ENCODE data around the gene GDI2. TPM values are rescaled to one million over a fixed set of nuclear protein-coding genes. Genes with fewer than 3 reads are reported as not detected.
A peak's percentile ranks its signal among the peaks of the same experiment; 100 is the strongest.

Gene GDI2
- total RNA-seq, 2 experiments from 2014 or later, result 187 to 194 TPM

DNA sequence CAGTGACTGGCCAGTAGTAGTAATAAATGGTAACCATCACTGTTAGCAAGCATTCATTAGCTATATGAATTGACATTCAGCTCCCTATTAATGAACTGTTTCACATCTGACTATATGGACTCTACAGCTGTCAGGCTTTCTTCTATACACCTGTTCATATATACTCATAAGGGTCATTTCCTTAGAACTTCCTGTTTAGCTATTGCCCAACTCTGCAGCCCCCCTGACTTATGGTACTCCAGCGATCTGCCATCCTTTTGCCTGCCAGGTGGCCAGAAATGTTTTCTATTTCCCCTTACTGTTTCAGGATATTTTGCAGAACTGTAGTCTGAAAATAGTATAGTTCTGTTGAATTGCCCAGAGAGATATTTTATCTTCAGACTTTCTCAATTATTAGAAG is 72.0 kb downstream of the GDI2 start:
- POLR2A ChIA-PET, result no interaction called here
- peaks cover 4% of the 10 kb centered on the region for H3K4me1 Mint-ChIP-seq
- H3K4me3 Mint-ChIP-seq, result no peak overlapping the region
- H3K27me3 Mint-ChIP-seq, result no peaks in the 10 kb centered on the region
- H3K9me3 Mint-ChIP-seq, result no peaks in the 10 kb centered on the region
- no peak overlapping the region for H3K27ac Mint-ChIP-seq
- DNase-seq (no peak), ATAC-seq (ENCODE audit: low read depth) (no peak)
- peaks cover 34% of the 10 kb centered on the region for H3K36me3 Mint-ChIP-seq

- no peaks in the 10 kb centered on the region for H3K9me3 Mint-ChIP-seq
- ATAC-seq (ENCODE audit: low read depth) (no peak), DNase-seq (no peak)
- H3K27me3 Mint-ChIP-seq, result no peaks in the 10 kb centered on the region
- H3K4me1 Mint-ChIP-seq, result peaks cover 16% of the 10 kb centered on the region
- H3K4me3 Mint-ChIP-seq, result no peak overlapping the region
- POLR2A ChIA-PET, result no interaction called here
- peaks cover 34% of the 10 kb centered on the region for H3K36me3 Mint-ChIP-seq
- no peak overlapping the region for H3K27ac Mint-ChIP-seq
Measured at GRCh38 chr10:5738427-5738826, 74.8 kb downstream of the GDI2 start.

GRCh38 chr10:5737352-5737751 is 75.9 kb downstream of the GDI2 start:
- POLR2A ChIA-PET, result no interaction called here
- DNase-seq (no peak), ATAC-seq (ENCODE audit: low read depth) (no peak)
- Mint-ChIP-seq H3K4me3 (no peak overlapping the region), H3K27ac (peak overlapping the region; percentile 31), H3K27me3 (no peaks in the 10 kb centered on the region), H3K4me1 (peaks cover 16% of the 10 kb centered on the region), H3K9me3 (no peaks in the 10 kb centered on the region), H3K36me3 (peaks cover 38% of the 10 kb centered on the region)

- ATAC-seq (ENCODE audit: low read depth) (no peak), DNase-seq (no peak)
- H3K27ac Mint-ChIP-seq, result no peak overlapping the region
- peaks cover 38% of the 10 kb centered on the region for H3K36me3 Mint-ChIP-seq
- peaks cover 19% of the 10 kb centered on the region for H3K4me1 Mint-ChIP-seq
- no peaks in the 10 kb centered on the region for H3K9me3 Mint-ChIP-seq
- POLR2A ChIA-PET, result no interaction called here
- no peak overlapping the region for H3K4me3 Mint-ChIP-seq
- H3K27me3 Mint-ChIP-seq, result no peaks in the 10 kb centered on the region
Measured at GRCh38 chr10:5736591-5736990, 76.6 kb downstream of the GDI2 start.

GRCh38 chr10:5735119-5735518 is 78.1 kb downstream of the GDI2 start:
- DNase-seq (no peak), ATAC-seq (ENCODE audit: low read depth) (no peak)
- no peak overlapping the region for H3K27ac Mint-ChIP-seq
- POLR2A ChIA-PET, result interaction anchor here (0.7 kb wide), 1 partner anchor 1665 kb away, joined by 7 read pairs; no protein-coding TSS in a partner anchor
- no peaks in the 10 kb centered on the region for H3K27me3 Mint-ChIP-seq
- peaks cover 28% of the 10 kb centered on the region for H3K4me1 Mint-ChIP-seq
- H3K4me3 Mint-ChIP-seq, result no peak overlapping the region
- H3K9me3 Mint-ChIP-seq, result no peaks in the 10 kb centered on the region
- peaks cover 34% of the 10 kb centered on the region for H3K36me3 Mint-ChIP-seq

GRCh38 chr10:5732141-5732540 is 81.1 kb downstream of the GDI2 start:
- Mint-ChIP-seq H3K27me3 (no peaks in the 10 kb centered on the region), H3K27ac (no peak overlapping the region), H3K9me3 (no peaks in the 10 kb centered on the region), H3K4me1 (peaks cover 29% of the 10 kb centered on the region), H3K4me3 (no peak overlapping the region), H3K36me3 (peaks cover 33% of the 10 kb centered on the region)
- POLR2A ChIA-PET, result no interaction called here
- DNase-seq (no peak), ATAC-seq (ENCODE audit: low read depth) (no peak)

DNA sequence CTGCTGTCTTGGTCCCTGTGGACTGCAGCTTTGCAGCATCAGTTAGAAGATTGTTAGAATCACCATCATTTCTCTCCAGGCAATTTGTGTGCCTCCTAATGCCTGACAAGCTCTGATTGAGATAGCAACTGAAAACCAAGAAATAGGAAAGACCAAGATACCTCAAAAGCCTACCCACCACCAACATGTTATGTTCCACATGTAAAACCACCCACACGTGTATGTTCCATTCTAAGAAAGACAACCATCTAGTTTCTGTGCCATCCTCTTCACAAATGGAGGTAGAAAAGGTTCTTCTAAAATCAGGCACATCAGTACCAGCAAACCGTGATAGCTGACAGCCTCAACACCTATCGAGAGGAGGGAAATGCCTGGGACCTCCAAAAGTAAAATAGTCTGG is 81.7 kb downstream of the GDI2 start:
- Mint-ChIP-seq H3K4me3 (peak overlapping the region; percentile 13), H3K9me3 (no peaks in the 10 kb centered on the region), H3K27me3 (no peaks in the 10 kb centered on the region), H3K36me3 (peaks cover 34% of the 10 kb centered on the region), H3K27ac (peak overlapping the region; percentile 63), H3K4me1 (peaks cover 29% of the 10 kb centered on the region)
- DNase-seq, result no peak
- no peak for ATAC-seq (ENCODE audit: low read depth)
- POLR2A ChIA-PET, result no interaction called here

DNA sequence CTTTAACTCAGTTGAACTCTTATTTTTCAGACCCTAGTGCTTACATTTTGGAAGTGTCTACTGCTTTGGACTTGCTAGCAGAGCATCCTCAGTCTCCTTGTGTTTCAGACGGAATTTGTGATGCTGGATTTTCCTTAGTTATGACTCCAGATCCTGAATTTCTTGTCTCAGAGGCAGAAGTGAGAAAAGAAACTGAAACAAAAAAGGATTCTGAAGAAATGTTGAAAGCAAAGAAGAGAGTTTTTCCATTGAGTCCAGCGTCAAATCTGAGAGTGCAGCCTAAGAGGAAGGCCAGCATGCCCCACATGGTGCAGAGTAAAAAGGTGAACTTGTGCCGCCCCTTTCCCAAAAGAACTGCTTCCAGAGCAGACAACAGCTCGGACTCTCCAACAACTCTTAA is 82.5 kb downstream of the GDI2 start:
- H3K36me3 Mint-ChIP-seq, result peaks cover 37% of the 10 kb centered on the region
- POLR2A ChIA-PET, result no interaction called here
- DNase-seq (no peak), ATAC-seq (ENCODE audit: low read depth) (no peak)
- no peaks in the 10 kb centered on the region for H3K9me3 Mint-ChIP-seq
- no peaks in the 10 kb centered on the region for H3K27me3 Mint-ChIP-seq
- no peak overlapping the region for H3K4me3 Mint-ChIP-seq
- H3K27ac Mint-ChIP-seq, result peak overlapping the region; percentile 11
- H3K4me1 Mint-ChIP-seq, result peaks cover 29% of the 10 kb centered on the region

DNA sequence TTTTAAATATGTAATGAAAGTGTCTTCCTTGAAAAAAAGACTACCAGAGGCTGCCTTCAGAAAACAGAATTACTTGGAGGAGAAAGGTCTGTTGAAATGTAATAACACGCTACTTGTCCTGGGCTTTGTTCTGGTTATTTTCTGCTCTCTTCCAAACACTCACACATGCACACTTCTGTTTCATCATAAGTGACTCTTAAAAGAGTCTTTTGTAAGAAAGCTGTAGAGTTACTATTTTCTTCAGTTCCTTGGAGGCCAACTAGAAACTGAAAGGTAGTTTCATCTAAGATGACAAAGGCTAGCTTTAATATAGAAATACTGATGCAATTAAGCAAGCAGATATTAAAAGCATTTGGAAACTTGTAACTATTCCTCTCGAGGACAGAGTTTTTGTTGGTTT is 89.5 kb downstream of the GDI2 start:
- POLR2A ChIA-PET, result no interaction called here
- ATAC-seq (ENCODE audit: low read depth) (no peak), DNase-seq (no peak)
- Mint-ChIP-seq H3K36me3 (peaks cover 25% of the 10 kb centered on the region), H3K9me3 (no peaks in the 10 kb centered on the region), H3K4me3 (no peak overlapping the region), H3K4me1 (peaks cover 9% of the 10 kb centered on the region), H3K27ac (peak overlapping the region; percentile 4), H3K27me3 (no peaks in the 10 kb centered on the region)

DNA sequence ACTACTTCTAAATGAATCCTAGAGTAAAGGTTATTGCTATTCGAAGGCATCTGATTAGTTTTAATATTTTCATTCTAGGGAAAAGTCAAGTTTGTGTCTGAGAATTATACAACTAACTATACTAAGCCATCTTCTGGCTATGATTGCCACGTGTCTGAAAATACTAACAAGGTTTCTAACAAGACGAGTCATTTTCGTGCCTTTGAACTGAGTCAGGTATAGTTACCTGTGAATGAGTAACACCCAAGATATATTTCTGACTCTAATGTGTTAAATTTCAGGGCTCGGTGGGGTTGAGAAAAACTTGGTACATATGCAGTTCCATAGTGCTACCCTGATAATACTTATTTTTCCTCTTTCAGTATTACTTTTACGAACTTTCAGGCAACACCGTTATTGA is 93.1 kb downstream of the GDI2 start:
- H3K36me3 Mint-ChIP-seq, result peaks cover 19% of the 10 kb centered on the region
- peaks cover 12% of the 10 kb centered on the region for H3K4me1 Mint-ChIP-seq
- H3K9me3 Mint-ChIP-seq, result no peaks in the 10 kb centered on the region
- ATAC-seq (ENCODE audit: low read depth) (no peak), DNase-seq (no peak)
- no peak overlapping the region for H3K27ac Mint-ChIP-seq
- no peak overlapping the region for H3K4me3 Mint-ChIP-seq
- no peaks in the 10 kb centered on the region for H3K27me3 Mint-ChIP-seq
- POLR2A ChIA-PET, result no interaction called here

DNA sequence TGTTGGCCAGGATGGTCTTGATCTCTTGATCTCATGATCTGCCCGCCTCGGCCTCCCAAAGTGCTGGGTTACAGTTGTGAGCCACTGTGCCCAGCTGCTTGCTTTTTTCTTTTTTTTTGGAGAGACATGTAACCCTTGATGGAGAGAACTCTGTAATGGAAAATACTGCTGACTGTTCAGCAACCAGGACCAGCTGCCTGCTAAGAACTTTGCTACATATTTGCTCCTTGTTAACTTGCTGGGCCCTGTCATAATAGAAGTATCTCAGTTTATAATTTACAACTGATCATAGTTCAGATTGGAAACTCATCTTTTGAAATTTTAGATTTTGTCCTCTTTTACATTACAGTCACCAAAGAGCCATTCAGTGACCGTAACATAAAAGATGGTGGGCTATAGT is 93.7 kb downstream of the GDI2 start:
- no peak for ATAC-seq (ENCODE audit: low read depth)
- H3K9me3 Mint-ChIP-seq, result no peaks in the 10 kb centered on the region
- POLR2A ChIA-PET, result no interaction called here
- H3K27me3 Mint-ChIP-seq, result no peaks in the 10 kb centered on the region
- H3K4me1 Mint-ChIP-seq, result peaks cover 14% of the 10 kb centered on the region
- H3K36me3 Mint-ChIP-seq, result peaks cover 19% of the 10 kb centered on the region
- H3K4me3 Mint-ChIP-seq, result no peak overlapping the region
- H3K27ac Mint-ChIP-seq, result no peak overlapping the region
- no peak for DNase-seq

Other genes starting within 250 kb of the GDI2 start
- gene ASB13, start 146.8 kb downstream of the GDI2 start, total RNA-seq, result 10 to 100 TPM in 1 of 2 experiments, 1 to 10 TPM in 1; 9.9 to 10.8 TPM
- 10 to 100 TPM; 48.5 to 52.2 TPM for gene TASOR2, start 128.6 kb downstream of the GDI2 start, total RNA-seq
- 1 to 10 TPM; 6.2 to 6.3 TPM for gene ANKRD16, start 76.5 kb upstream of the GDI2 start, total RNA-seq
- 10 to 100 TPM; 71.6 to 72.9 TPM for gene FBH1, start 76.8 kb upstream of the GDI2 start, total RNA-seq
- gene IL15RA, start 164.1 kb upstream of the GDI2 start, total RNA-seq, result 10 to 100 TPM; 20.3 to 21.3 TPM
- 100 to 1,000 TPM; 184 to 201 TPM for gene IL2RA, start 248.9 kb upstream of the GDI2 start, total RNA-seq

Data from activated naive CD8-positive, alpha-beta T cell treated with anti-CD3 and anti-CD28 coated beads, Interleukin-2, amount 10 ng/mL, durations not matched to agents 7 days and 5 days (primary cell).